ENCODE measurements around the gene HOXA7.

HOXA7 gene

DNA sequence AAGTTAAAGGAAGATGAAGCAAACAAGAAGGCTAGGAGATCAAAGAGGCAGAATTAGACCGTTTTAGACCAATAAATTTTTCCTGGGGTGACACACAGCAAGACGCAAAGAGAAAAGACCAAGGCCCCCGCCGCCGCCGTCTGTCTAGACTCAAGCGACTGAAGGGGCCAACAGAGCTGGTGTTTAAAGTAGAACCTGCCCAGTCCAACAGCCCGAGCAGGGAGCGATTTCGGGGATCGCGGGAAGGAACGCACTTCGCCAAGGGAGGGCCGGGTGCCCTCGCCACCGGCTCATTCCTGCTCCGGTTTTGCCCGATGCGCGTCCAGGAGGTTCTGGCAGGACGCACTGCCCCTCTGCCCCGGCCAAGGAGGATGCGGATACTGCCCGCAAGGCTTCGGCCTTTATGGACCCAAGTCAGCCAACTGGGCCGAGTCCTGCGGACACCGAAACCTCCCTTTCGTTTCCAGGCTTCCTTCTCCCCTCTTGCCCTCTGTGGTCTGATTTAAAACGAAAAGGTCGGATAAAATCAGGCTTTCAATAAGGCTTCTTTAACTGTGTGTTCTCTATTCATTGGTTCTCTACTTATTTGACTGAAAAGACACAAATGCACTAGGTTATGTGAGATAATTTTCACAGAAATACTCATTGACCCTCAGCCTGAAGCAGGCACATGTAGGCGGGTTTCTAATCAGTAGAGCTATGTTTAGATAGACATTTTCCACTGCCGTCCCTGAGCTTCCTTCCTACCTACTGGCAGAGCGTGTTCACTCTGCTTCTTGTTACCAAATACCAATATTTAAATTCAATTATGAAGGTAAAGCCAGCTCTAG is 2.2 kb upstream of the HOXA7 start:
- peak; percentile 21 for DNase-seq

DNA sequence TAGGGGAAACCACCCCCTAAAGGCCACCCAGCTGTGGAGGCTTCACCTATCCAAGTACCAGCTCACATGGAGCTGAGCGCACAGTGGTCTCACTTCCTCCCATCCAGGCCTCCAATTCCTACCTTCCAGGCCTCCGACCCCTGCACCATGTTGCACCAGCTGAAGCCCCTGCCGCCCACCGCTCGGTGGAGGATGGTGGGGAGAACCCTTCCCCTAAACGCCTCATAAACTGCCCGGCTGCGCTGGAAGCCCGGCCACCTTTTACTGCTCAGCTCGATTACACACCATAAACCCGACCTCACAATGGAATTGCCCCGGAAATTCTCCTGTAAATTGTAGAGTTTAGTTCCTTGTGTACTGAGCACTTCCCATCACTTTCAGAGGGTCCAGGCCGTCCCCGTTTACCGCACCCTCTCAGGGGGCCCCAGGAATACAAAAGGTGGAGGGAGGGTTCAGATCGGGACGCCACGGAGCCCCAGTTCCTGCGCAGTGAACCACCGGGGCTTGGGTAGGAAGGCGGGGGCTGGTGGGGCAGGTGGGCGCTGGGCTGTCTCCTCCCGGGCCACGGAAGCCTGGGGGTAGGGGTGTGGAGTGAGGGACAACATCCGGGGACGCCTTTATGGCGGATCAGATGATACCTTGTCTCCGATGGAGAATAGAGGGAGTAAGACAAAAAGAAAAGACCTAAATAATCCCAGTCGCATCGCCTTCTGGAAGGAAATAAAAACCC is 1.4 kb upstream of the HOXA7 start:
- DNase-seq: peak; percentile 19

DNA sequence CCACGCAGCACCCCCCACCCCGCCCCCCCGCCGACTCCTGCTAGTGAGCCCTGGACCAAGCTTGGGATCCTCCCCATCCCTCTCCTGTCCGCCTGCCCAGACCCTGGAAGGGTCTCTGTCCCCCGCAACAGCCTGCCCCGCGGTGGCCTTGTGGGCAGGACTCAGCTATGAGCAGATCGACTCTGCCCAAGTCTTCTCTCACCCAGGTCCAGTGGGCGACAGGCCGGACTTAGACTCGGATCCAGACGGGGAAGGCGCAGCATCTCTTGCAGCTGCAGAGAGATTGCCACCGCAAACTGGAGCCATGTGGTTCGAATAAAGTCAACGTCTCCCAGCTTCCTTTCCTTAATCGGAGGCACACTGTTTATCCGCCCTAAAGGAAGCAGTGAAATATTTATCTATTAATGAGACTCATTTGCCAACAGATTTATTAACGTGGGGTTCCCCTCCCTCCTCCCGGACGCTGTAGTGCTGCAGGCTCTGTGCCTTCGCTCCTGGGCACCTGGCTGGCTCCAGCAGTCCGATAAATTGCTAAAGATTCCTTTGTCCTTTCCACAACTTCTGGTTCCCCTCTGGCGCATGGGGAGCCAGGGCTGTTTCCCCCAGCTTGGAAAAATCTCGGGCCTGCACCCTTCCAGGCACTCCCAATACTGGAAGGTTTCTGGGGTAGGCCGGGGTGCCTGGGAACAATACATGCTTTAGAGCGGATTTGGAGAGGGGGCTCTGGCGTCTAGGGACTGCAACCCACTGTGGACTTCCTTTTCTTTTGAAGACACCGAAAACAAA is 634 bp upstream of the HOXA7 start:
- DNase-seq: peak; percentile 22

DNA sequence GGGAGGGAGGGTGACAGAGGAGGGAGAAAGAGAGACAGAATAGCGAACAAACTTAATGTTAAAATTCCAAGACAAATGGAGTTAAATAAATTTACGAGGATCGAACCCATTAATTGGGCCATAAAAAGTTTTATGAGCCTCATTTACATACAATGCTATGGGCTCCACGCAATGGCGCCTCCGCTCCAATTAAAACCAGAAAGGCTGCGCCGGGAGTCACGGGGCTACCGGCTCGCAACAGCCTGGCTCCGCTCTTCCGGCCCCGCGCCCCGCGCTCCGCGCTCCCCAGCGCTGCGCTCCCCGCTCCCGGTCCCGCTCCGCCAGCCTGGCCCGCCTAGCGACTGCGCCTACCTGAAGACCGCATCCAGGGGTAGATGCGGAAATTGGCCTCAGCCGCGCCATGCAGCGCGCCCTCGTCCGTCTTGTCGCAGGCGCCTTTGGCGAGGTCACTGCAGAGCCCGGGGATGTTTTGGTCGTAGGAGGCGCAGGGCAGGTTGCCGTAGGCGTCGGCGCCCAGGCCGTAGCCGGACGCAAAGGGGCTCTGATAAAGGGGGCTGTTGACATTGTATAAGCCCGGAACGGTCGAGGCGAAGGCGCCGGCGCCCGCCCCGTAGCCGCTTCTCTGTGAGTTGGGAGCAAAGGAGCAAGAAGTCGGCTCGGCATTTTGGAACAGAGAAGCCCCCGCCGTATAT is 513 bp downstream of the HOXA7 start:
- peak; percentile 55 for DNase-seq

DNA sequence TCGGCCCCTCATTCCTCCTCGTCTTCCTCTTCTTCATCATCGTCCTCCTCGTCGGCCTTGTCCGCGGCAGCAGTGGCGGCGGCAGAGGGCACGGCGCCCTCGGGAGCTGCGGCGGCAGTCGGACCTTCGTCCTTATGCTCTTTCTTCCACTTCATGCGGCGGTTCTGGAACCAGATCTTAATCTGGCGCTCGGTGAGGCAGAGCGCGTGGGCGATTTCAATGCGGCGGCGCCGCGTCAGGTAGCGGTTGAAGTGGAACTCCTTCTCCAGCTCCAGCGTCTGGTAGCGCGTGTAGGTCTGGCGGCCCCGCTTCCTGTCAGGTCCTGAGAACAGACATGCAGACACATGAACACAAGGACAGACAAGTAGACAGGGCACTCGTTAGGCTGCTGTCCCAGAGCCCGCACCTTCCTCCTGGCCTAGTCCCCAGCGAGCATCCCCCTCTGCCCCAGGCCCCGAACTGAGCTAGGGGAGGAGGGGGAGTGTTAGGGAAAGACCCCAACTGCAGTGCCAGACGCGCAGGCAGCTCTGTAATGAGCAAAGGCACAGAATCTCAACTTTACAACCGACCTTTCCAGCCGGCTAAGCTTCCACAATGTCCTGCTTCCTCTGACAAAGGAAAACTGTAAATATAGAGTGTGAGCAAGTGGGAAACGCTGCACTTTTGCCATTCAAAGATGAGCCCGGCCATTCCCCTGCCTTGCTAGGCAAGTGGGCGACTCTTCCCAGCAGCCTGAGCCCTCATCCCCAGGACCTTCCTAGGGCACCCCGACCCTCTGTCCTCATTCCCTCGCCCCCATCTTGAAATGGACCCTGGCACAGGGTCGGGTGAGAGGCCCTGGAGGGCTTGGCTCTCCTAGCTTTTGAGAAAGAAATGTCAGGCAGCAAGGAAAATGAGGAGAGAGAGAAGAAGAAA is 1.3 kb downstream of the HOXA7 start:
- DNase-seq: peak; percentile 47

DNA sequence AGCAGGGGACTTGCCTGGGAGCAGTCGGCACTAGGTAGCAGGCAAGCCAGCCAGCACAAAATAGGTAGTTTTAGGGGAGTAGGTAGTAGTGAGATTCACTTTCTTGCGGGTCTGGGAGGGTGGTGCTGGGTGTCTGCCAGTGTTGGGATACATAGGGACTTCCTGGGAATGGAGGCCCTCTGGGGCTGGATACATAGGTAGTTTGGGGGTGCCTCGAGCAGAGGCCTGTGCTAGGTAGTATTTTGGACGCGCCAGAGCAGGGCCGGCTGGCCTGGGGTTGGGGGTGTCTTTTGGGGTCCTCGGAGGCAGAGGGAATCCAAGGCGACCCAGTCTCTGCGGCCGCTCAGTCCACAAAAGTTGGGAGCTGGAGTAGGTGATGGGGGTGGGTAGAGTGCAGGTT is 2.1 kb downstream of the HOXA7 start:
- peak; percentile 16 for DNase-seq

DNA sequence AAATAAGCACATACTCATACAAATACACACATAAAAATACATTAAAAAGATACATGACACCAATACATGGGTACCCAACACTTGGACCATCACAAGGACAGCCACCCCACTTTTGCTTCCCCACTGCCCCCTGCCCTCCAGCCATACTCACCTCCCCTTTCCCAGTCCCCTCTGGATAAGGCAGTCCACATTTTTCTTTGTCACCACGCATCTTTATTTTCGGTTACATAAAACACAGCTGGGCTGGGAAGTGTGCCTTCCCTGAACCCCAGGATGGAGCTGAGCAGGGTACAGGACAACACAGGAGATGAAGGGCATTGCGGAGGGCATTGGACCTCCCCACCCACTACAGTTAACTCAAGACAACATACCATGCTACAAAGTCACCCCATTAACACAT is 2.9 kb downstream of the HOXA7 start:
- peak; percentile 11 for DNase-seq

DNA sequence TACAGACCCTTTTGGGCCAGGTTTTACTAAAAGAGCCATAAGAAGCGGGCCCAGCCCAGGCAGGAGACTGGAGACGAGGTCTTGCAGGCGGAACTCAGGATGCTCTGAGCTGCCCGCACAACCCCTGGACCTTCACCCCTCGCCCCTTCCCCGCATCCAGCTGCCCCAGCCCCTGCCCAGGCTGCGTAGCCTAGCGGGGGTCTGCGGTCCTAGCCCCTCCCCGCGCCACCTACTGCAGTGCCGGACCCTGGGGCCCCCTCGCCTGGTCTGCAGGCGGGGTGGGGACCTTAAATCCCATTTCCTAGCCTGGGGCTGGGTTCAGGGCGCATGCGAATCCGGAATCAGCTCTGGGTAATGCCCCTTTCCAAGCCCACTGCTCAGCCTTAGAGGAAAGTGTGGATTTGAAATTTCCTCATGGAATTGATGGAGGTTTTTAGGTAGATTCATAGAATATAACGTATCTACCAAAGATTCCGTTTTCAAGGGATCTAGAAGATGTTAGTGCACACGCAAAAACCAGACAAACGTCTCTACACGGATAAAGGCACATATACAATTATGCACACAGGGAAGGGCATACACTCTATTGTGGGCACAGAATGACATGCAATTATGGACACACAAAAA is 3.5 kb downstream of the HOXA7 start:
- DNase-seq: peak; percentile 16

DNA sequence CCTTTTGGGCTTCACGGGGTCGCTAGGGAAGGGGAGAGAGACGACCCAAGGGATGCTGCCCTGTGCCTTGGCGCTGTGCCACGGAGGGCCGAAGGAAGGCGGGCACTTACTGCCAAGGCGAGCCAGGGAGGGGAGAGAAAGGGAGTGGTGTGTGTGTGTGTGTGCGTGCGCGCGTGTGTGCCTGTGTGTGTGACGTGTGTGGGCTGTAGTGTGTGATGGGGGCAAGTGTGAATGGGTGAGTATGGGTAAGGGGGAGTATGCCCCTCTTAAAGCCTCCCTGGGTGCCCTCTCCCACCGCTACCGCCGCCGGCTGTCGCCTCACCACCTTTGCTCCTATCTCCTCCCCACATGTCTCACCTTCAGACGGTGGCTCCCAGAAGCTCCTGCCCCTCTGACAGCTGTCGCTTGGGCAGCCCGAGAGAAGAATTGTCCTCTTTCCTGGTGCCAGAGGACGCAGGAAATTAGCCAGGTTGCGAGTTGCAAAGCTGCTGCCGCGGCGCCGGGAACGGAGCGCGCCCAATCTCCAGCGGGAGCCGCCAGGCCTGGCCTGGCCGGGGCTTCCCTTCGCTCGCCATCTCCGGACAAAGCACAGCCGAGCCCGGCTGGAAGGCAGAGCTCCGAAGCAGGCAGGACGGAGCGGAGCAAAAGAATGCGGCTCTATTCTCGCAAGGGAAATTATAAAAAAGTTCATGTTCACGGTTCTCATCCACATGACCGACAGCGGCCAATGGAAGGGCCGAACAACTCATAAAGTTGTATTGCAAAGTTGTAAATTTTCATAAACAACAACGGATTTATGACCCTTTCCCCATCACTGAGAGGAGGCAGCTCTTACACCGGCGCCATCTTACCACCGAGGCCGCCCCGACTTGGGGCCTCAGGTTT is 4.3 kb downstream of the HOXA7 start, which contains the start of gene HOXA3:
TSS of gene HOXA3 (minus strand) at position 653 of the 885 bp plus-strand sequence. CDS start 41,943 bp downstream, outside the sequence.
- no peak for DNase-seq

DNA sequence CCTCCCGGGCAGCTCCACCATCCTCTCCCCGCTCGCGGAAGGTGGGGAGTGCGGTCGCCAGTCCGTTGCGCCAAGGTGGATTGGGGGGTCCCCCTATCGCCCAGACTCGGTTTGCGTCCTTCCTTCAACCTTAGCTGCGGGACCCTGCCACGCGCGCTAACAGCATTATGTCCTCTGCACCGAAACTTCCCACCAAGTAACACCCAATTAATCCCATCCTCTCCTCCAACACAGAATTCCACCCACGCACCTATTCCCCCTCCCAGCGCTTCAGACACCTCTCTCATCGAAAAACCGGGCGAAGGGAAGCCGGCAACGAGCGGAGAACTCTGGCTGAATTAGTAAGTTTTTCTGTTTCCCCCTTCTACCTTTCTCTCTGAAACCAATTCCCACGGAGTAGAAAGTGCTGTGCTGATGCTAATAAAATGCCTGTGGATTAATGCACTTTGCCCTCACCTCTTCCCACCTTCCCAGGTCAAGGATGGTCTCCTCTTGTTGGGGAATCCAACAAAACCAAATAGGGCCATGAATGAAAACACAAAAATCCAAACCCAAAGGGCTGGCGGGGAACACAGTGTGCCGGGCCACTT is 5.0 kb downstream of the HOXA7 start:
- no peak for DNase-seq

DNA sequence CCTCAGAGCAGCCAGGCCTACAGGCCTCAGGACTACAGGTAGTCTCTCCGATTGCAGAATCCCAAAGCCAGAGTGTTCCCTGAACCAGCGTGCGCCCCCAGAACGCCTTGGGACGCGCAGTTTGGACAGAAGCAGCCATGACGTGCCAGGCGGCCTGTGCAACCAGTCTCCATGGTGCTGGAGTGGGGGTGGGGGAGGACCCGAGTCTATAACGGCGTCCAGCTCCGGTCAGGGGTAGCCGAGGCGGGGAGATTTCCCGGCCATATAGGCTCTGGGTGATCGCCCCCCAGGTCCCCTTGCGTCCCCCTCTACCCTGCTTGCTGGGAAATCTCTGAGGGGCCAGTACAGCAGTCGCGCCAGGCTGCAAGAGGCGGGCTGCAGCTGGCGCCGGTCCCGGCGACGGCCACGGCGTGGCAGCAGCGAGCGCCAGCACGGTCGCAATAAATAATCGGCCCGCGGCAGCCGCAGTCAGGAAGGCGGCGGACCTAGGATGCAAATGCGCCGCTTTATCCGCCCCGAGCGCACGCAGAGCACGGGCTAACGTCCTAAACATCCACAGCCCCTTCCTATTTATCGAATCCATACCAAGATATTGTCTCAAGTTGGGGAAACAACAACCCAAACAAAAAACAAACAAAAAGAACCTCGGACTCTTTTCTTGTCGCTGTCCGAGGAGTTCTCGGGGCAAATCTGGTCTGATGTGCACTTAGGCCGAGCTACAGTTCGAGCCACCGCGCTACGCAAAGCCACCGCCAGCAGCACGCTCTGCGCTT is 5.7 kb downstream of the HOXA7 start:
- DNase-seq: peak; percentile 74

DNA sequence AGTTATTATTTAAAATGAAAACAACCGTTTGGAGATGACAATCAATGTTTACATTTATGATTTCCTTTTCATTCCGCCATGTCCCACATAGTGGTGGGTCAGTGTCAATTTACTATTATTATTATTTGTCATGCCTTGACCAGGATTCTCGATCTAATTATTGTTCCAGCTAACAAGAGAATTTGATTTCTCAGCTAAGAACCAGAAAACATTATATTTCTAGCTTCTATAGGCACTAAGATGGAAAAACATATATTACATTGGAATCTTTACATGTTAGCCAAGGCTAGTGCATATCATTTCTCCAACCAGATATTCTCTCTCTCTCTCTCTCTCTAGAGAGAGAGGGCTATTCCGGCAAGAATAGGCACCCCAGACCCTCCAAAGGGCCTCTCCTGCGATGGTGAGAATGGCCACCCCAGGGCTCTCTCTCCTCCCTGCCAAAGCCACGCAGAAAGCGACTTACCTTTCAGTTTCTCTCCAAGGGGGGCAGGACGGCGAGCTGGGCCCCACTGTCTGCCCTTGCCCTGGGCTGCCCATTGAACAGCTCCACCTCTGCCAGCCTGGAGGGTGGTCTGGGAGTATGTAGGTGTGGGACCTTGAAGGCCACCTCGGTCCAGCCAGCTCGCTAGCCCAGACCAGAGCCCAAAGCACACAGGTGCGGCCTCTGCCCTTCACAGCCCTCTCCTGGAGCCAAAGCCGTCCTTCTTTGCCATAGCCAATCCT is 6.5 kb downstream of the HOXA7 start:
- DNase-seq: no peak

DNA sequence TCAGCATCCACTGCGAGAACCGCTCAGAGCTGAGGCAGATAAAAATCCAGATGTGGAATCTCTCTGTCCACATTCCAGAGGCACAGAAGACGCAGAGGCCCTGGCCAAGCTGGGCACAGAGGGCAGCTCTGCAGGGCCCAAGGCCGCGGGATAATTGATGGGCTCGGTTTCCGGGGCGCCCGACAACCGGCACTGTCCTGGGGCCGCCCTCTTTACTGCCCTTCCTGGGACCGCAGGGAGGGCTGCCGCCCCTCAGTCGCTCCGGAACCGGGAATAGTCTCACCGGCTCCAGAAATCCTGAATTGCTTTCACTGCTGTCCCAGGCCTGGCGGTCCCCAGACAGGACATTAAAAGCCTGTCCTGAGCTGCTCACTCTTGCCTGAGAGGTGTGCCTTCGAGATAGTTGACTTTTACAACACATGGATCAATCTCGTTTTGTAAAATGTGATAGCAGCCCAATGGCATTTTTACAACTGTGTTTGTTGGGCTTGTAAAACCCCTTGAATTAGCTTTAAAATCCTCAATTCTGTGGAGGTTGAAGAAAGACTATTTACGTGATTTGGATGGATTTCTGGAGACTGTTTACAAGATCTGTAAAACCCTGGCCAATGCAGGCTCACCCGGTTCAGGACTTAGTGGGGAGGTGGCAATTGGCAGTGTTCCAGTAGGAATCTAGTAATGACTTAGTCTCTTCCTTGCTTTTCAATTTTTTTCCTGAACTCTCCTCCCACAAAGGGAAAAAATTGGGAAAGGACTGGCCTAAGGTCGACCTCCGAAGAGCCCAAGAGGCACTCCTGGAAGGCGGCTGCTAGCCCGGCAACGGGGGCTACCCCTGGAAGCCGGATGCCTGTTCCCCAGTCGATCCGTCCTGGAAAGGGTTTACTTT is 7.5 kb downstream of the HOXA7 start:
- DNase-seq: no peak

DNA sequence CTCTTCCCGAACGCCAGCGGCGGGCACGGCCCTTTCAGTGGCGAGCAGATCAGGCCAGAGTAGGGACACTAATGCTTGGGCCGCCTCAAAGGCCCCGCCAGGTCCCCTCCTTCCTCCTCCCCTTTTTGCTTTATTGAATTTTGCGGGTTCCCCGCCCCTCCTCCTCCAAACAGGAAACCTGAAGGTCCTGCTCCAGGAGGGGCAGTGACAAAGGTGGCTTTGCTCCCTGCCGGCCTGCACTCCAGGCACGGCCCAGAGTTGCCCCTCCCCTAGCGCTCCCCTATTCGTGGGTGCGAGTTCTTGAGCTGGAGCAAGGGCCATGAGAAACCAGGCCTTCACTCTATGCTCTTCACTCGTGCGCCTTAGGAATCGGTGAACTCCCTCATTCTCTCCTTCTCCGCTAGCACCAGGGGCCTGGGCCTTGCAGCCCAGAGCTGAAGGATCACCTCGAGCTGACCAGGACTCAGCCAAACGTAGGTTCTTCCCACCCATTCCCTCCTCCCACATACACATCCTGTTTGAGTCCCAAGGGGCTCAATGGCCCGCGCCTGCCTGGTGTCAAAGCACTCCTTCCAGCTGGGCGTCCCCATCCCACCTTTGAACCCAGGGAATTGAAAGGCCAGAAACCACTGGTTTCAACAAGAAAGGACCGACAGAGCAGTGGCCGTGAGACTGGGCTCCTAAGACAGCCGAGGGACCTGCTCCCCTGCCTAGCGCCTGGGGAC is 8.3 kb downstream of the HOXA7 start:
- no peak for DNase-seq

DNA sequence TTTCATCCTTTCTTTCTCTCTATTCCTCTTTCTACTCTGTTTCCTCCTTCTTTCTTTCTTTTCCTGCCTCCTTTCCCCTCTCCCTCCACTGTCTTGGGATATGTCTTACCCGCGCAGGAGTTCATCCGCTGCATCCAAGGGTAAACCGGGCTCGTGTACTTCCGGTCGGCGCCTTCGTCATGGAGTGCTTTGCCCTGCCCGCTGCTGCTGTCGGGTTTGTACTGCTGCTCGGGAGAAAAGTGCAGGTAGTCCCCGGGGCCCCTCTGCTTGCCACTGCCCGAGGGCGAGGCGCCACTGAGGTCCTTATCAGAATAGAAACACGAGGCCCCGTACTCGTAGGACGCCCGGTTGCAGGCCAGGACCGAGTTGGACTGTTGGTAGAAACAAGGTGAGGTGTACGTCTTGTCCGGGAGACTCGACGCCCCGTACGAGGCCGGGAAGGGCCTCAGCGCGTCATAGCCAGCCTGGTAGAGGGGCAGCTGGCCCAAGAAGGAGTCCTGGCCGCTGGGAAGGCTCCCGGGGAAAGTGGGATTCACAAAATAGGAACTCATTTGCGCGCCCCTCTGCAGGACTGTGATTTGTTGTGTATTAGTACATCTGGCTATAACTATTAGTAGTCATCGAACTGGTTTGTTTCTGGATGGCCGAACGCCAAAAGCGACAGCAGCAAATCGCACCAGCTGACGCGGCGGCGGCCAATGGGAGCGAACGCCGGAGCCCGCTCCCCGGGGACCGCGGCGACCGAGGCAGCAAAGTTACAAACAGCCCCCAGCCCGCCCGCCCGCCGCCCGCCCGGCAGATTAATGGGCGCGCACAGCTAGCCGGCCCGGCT is 9.1 kb downstream of the HOXA7 start, which contains the start of gene HOXA6:
TSS of gene HOXA6 (minus strand) at position 576 of the 832 bp plus-strand sequence. CDS start at position 551, 25 bp downstream.
- no peak for DNase-seq
